MV-4-11 (cell line): ENCODE results near the gene SRSF11.
"Not testable (repeated sequence)": the region's sequence is repeated elsewhere in the genome, so short reads cannot be mapped to it uniquely, and the experiment has no call there.

Experiments used
- DNase-seq: peaks from one replicate; lab custom pipeline; 2025; lab: John Stamatoyannopoulos, UW

The SRSF11 gene

DNA sequence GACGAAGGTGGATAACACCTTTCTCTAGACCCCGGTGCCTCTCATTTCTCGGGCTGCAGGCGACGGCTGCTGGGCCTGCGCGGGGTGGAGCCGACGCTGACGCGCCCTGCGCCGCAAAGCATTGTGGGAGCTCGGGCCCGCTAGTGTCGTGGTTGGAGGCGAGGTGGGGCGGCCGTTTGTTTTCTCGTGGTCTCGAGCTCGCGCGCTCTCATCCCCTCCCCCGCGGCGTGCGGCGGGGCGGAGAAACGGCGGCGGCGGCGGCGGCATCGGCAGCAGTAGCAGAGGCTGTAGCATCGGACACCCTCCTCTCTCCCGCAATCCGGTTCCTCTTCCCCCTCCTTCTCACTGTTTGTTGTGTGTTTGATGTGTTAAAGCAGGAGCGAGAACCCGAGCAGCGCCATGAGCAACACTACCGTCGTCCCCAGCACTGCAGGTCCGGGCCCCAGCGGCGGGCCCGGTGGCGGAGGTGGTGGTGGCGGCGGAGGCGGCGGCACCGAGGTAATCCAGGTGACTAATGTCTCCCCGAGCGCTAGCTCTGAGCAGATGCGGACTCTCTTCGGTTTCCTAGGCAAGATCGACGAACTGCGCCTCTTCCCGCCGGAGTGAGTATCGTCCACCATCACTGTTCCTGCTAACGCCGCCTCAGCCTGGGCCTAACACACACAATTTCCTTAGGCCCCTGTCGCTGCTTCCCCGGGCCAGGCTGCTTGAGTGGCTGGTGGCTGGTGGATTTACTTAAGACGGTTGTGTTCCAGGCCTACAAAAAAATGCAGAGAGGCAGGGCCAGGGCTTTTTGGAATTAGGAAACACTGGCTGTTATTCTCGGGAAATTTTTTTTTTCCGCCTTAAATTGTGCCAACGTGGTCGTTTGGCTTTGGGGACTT is at the start of gene SRSF11:
Gene SRSF11, plus strand, starts transcription at position 143 of the 884 bp plus-strand sequence. Its CDS starts 257 bp downstream, at position 400.
- DNase-seq = peak; percentile 85

- DNase-seq = no peak
Observed at GRCh38 chr1:70171512-70171911, 49.7 kb upstream of the SRSF11 start.

GRCh38 chr1:70185181-70185580 is 36.0 kb upstream of the SRSF11 start:
- DNase-seq = not testable (repeated sequence)

- no peak for DNase-seq
Observed at GRCh38 chr1:70188522-70188921, 32.7 kb upstream of the SRSF11 start.

GRCh38 chr1:70190180-70190579 is 31.0 kb upstream of the SRSF11 start:
- DNase-seq = no peak

GRCh38 chr1:70192446-70192845 is 28.7 kb upstream of the SRSF11 start:
- DNase-seq = not testable (repeated sequence)

- DNase-seq = no peak
Observed at GRCh38 chr1:70194601-70195000, 26.6 kb upstream of the SRSF11 start.

DNA sequence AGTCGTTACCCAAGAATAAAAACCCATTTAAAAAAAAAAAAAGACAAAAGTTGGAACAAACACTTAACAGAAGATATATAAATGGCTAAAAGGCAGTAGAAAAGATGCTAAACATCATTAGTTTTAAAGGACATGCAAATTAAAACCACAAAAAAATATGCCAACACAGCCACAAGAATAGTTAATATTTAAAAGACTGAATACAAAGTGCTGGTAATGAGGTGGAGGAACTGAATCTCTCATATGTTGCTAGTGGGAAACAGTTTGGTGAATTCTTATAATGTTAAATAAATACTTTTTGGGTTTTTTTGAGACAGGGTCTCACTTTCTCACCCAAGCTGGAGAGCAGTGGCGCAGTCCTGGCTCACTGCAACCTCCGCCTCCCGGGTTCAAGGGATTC is 25.8 kb upstream of the SRSF11 start:
- no peak for DNase-seq

DNA sequence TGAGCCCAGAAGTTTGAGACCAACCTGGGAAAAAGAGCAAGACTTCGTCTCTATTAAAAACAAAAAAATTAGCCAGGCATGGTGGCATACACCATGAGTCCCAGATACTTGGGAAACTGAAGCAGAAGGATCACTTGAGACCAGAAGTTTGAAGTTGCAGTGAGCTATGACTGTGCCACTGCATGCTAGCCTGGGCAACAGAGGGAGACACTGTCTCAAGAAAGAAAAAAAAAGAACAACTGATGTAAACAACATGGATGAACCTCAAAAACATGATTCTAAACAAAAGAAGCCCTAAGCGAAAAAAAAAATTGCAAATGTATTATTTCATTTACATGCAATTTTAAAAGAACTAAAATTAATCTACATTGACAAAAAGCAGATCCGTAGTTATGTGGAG is 24.8 kb upstream of the SRSF11 start:
- DNase-seq = no peak

- no peak for DNase-seq
Observed at GRCh38 chr1:70200065-70200464, 21.1 kb upstream of the SRSF11 start.

GRCh38 chr1:70202173-70202758 is 18.9 kb upstream of the SRSF11 start:
- peak; percentile 30 for DNase-seq

DNA sequence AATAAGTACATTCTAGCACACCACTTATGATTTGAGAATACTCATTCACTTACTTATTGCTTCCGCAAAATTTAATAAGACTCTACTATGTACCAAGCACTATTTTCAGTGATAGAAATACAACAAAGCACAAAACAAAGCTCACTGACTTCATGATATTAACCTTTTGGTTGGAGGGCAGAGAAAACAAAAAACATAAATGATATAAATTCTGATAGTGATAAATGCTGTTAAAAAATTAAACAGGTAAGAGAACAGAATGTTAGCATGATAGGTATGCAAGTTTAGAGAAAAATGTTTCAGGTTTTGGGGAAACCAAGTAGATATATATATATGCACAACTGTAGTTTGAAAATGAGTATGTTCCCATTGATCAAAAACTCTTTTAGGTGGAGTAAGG is 17.0 kb upstream of the SRSF11 start:
- no peak for DNase-seq

GRCh38 chr1:70204600-70204999 is 16.6 kb upstream of the SRSF11 start:
- no peak for DNase-seq

DNA sequence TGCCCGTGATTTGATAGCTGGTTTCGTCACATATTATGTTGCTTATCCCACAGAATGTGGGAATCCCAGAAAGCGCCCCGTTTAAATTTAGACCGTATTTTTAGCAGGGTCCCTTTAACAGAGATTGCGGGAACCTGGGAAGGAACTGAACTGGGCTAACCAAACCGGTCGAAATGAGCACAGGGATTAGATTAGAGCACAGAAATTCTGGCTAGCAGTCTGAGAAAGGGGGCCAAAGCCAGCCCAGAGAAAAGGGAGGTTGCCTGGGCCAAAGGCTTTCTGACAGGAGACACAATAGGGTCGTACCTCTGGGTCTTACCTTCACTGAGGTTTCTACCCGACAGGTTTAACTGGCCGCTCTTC is 16.1 kb upstream of the SRSF11 start:
- DNase-seq = no peak

DNA sequence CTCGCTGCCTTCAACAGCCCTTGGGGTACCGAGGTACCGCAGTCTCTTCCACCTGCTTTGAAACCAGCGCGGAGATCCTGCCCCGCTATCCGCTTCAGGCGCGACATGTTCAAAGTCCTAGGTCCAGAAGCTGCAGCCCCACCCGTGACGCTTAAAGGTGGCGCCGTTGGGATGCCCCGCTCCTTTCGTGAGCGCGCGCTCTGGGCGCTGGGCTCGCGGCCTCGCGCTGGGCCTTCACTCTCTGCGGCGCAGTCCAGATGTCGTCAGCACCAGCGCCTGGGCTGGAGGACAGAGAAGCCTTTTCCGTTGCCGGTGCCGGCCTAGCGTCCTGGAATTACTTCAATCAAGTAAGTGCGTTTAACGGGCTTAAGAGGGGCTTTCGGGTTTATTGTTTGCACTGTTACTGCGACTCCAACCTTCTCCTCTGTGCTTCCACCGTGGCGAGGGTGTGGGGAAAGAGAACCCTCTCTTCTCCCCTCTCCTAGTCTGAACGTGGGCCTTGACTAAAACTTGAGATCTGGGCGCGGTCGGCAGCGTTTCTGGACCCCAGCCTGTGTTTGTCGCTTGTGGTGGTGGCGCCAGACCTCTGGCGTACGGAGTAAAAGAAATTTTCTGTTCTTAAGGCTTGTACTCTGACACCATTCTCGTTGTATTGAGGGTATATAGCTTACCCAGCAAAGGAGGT is 15.6 kb upstream of the SRSF11 start, which contains the start of gene LRRC40:
Gene LRRC40, minus strand, starts transcription at position 146 of the 685 bp plus-strand sequence. Its CDS starts 39 bp downstream, at position 107.
- peak; percentile 89 for DNase-seq

DNA sequence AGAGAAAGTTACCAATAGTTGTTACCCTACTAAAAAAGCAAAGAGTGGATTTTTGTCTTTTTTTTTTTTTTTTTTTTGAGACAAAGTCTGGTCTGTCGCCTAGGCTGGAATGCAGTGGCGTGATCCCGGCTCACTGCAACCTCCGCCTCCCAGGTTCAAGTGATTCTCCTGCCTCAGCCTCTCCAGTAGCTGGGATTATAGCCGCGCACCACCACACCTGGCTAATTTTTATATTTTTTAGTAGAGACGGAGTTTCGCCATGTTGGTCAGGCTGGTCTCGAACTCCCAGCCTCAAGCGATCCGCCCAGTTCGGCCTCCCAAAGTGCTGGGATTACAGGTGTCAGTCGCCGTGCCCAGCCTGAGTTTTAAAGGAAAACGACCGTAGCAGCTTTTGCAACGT is 14.3 kb upstream of the SRSF11 start:
- not testable (repeated sequence) for DNase-seq

DNA sequence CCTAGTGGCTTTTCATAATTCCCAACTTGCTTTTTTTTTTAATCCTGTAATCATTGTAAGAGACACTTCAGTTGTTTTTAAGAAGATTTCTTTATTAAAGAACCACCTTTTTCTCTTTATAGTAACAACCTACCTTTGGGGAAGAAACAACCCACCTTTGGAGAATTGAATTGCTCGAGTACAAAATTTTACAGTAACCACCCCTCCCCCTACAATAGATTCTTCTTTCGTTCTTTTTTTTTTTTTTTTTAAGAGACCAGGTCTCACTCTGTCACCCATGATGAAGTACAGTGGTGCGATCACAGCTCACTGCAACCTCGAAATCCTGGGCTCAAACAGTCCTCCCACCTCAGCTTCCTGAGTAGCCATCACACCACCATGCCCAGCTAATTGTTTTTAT is 13.7 kb upstream of the SRSF11 start:
- DNase-seq = no peak

GRCh38 chr1:70208292-70208691 is 12.9 kb upstream of the SRSF11 start:
- no peak for DNase-seq

DNA sequence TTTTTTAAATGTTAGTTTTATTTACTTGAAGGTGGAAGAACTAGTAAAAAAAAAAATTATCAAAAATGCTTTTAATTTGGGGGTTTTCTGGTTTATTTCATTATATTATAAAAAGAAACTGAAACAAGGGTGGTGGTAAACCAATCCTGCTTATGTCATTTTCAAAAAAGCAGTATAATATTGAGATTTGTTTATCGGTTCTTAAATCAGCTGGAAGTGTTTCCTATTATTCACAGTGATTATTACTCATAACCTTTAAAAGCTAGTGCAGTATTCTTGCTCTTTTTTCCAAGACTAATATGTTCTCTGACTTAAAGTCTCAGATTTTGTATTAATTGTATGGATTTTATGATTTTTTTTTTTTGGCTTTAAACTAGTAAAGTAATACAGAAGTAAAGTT is 10.4 kb upstream of the SRSF11 start:
- no peak for DNase-seq

- DNase-seq = no peak
Observed at GRCh38 chr1:70211541-70211940, 9.6 kb upstream of the SRSF11 start.

GRCh38 chr1:70220015-70220414 is 1.2 kb upstream of the SRSF11 start:
- DNase-seq = peak; percentile 65

DNA sequence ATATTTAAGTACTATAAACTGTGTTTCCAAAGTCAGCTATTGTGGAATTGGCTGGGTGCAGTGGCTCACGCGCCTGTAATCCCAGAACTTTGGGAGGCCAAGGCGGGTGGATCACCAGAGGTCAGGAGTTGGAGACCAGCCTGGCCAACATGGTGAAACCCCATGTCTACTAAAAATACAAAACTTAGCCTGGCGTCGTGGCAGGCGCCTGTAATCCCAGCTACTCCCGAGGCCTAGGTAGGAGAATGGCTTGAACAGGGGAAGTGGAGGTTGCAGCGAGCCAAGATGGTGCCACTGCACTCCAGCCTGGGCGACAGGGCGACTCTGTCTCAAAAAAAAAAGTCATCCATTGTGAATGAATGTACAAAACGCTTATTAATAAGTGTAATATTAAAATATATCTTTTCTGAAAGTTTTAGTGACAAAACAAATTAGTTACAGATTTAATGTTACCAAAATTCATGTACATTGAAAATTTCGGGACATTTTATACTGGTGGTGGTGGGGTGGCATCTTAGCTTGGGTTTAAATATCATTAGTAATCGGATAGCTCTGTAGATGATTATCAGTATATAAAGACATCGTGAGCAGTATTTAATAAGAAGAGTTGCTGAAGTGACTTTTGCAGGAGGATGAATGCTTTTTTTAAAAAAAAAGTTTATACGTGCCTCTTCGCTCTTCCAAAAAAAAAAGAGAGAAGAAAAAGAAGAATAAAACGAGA is 503 bp upstream of the SRSF11 start:
- no peak for DNase-seq
